ENCODE data around the gene ARHGAP15.

Gene ARHGAP15

GRCh38 chr2:143345887-143346787 lies 216.9 kb downstream of the ARHGAP15 start:
- DNase-seq (ENCODE audit: low read depth) = no peak

GRCh38 chr2:143347271-143347695 lies 218.1 kb downstream of the ARHGAP15 start:
- DNase-seq (ENCODE audit: low read depth) = no peak

- DNase-seq (ENCODE audit: low read depth) = no peak
Observed at GRCh38 chr2:143347901-143348414, 218.7 kb downstream of the ARHGAP15 start.

GRCh38 chr2:143354050-143354750 lies 225.0 kb downstream of the ARHGAP15 start:
- DNase-seq (ENCODE audit: low read depth) = no peak

DNA sequence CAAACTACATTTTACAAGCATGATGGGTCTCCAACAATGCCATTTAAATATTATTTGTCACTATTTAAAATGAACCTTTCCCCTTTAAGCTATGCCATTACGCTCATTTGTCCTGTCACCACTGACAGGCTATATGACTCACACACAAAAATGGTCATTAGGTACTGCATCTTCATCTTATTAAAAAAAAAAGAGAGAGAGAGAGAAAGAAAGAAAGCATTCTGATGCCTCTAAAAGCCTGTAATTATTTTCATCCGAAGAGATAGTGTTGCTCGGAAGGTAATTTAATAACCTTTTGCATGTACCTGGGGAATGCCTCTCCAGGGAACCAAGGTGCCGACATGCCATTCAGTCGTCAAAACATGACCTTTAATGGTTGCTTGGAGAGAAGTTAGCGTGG lies 226.7 kb downstream of the ARHGAP15 start:
- DNase-seq (ENCODE audit: low read depth) = no peak

DNA sequence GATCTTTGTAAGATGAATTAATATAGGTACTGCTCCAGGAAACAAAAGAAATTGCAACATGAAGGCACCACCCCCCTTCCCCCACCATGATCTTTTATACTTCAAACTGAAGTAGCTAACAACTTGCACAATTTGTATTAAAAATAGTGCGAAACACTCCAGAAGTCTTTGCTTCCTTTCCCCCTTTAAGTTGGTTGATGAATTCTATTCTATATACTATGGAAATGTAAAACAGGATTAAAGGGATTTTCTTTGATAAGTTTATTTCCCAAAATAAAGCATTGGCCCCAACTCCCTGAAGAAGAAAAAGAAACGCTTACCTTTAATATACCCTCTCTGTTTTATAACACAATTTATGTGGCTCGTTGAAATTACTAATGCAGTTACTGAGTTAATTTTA lies 227.1 kb downstream of the ARHGAP15 start:
- no peak for DNase-seq (ENCODE audit: low read depth)

- DNase-seq (ENCODE audit: low read depth) = no peak
Observed at GRCh38 chr2:143356736-143357446, 227.7 kb downstream of the ARHGAP15 start.

DNA sequence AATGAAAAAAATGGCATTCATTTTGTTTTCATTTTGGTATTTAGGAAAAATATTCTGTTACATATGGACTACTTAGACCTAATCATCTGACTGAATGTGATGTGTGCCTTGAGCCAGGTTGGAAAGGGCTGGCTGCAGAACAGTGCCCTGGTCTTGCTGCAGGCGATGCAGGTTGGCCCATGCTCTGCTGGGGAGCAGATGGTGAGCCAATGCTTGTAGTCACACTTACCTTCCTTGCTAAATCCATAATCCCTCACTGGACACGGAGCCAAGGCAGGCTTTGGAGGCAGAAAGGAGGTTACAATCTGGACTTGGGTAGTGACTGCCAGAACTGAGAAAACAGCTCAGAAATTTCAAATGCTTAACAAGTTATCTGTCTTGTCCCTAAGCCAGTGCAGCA lies 228.7 kb downstream of the ARHGAP15 start:
- no peak for DNase-seq (ENCODE audit: low read depth)

- DNase-seq (ENCODE audit: low read depth) = no peak
Observed at GRCh38 chr2:143361346-143361745, 232.1 kb downstream of the ARHGAP15 start.

DNA sequence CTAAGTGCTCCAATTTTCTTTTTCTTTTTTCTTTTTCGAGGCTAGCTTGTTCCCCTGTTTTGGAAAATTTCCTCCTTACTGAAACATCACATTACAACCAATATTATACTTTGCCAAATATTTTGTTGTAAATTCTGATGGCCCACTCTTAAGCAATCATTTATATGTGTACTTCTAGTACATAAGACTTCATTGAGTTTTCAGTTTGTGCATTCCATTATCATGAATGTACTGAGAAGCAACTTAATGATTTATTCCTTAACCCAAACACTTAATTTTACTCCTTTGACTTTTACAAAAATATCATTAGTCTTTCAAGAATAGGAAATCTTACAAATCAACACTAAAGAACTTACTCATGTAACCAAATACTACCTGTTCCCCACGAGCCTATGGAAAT lies 242.4 kb downstream of the ARHGAP15 start:
- DNase-seq (ENCODE audit: low read depth) = no peak

DNA sequence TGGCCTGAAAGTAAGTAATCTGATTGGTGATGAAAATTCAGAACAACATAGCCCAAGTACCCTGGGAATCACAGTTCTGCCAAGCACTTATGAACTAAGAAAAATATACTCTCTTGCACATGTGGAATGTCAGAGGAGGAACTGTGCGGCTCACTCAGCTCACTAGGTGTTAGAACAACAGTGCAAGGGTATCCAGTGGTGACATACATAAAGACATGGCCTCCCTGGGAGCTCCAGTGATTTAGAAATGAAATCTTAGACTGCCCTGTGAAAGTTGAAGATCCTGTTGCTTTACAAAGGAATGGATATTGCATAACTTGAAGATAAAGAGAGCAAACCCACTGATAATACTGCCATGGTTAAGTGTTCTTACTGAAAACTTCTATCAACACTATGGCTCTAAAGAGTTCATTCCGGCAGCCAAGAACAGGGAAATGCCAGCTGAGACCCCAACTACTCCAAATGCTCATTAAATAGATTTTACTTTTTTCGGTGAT lies 246.2 kb downstream of the ARHGAP15 start:
- no peak for DNase-seq (ENCODE audit: low read depth)

DNA sequence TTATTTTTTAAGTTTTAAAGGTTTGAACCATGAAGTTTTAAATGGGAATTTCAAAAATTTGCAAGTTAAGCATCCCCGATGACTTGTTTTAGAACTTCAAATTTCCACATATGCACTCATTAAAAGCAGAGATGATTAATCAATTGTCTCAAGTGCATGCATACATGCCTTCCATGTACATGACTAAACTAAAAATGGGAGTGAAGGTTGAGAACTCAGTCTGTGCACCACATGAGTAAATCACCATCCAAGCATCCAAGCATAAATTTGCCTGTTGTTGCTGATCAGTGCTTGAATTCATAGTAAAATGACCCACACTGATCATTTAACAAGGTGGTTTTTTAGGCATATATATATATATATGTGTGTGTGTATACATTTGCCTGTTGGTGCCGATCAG lies 249.8 kb downstream of the ARHGAP15 start:
- no peak for DNase-seq (ENCODE audit: low read depth)

- DNase-seq (ENCODE audit: low read depth) = no peak
Observed at GRCh38 chr2:143379955-143380354, 250.7 kb downstream of the ARHGAP15 start.

GRCh38 chr2:143382573-143382972 lies 253.4 kb downstream of the ARHGAP15 start:
- no peak for DNase-seq (ENCODE audit: low read depth)

GRCh38 chr2:143383016-143383415 lies 253.8 kb downstream of the ARHGAP15 start:
- no peak for DNase-seq (ENCODE audit: low read depth)

DNA sequence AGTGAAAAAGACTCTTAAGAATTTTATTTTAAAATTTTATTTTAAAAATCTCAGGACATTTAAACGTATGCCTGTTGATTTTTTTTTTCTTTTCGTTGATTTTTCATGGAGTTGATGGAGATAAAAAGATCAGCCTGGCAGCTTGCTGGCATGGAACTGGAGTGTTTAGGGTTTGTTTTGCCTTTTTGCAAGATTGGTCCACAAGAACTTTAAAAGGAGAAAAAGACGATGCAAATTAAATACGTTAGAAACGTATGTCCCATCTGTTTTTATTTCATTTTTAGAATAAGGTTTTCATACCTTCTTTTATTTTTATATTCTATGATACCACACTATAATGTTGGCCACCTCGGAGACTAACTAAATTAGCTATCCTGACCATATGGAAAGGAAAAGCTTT lies 254.9 kb downstream of the ARHGAP15 start:
- no peak for DNase-seq (ENCODE audit: low read depth)

- no peak for DNase-seq (ENCODE audit: low read depth)
Observed at GRCh38 chr2:143390171-143390570, 261.0 kb downstream of the ARHGAP15 start.

GRCh38 chr2:143392358-143392757 lies 263.1 kb downstream of the ARHGAP15 start:
- no peak for DNase-seq (ENCODE audit: low read depth)

GRCh38 chr2:143394062-143394461 lies 264.8 kb downstream of the ARHGAP15 start:
- no peak for DNase-seq (ENCODE audit: low read depth)

DNA sequence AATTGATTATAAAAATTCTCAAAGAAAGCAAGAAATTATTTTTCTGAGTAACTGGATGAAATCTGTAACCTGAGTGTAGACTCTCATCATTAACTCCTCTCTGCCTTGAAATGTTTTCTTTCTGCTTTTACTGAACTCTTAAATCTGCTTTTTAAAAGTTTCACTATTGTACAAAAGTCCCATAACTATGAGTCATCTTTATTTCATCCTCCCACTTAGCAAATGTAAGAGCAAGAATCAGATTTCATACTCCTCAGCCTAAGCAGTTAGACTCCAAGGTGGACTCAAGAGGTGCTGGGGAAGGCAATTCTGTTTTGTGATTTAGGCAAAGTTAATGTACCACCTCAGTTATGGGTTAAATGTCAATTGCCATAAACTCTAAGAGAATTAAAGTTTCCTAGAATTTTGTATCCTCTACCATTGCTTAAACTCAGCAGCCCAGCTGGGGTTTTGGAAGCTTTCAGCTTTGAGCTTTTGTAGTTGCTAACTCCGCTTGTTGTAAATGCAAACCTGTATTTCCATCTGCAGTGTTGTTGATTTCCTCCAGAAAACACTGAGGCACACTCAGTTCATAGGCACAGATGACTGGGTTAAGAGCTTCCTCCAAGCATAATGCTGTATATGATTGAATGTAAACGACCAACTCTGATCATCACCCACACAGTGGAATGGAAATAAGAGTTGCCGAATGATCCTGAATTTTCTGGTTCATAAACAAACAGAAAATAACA lies 268.8 kb downstream of the ARHGAP15 start:
- DNase-seq (ENCODE audit: low read depth) = peak; percentile 32

GRCh38 chr2:143398781-143399180 lies 269.6 kb downstream of the ARHGAP15 start:
- no peak for DNase-seq (ENCODE audit: low read depth)
